HepG2 (cell line): ENCODE measurements around the gene INPP5K. TPM values are rescaled to one million over a fixed set of nuclear protein-coding genes. Genes with fewer than 3 reads are reported as not detected.

ENCODE experiments used
- CENPT ChIP-seq: sonication (generic); formaldehyde crosslinking; IDR thresholded peaks from 2 replicates; pipeline ENCODE4 v1.8.0; 2022; ENCODE audit warnings: low read depth, mild to moderate bottlenecking, moderate library complexity, missing genetic modification reagents
- DMAP1 ChIP-seq: IDR thresholded peaks from 2 replicates; pipeline ENCODE4 v1.6.1; 2016
- NR2C2 ChIP-seq: sonication (generic); formaldehyde crosslinking; IDR thresholded peaks from 2 replicates; pipeline ENCODE4 v1.4.0; 2020; ENCODE audit warnings: missing genetic modification reagents, mild to moderate bottlenecking, moderate library complexity, borderline replicate concordance
- PRDM15 ChIP-seq: sonication (generic); formaldehyde crosslinking; IDR thresholded peaks from 2 replicates; pipeline ENCODE4 v1.4.0; 2020; ENCODE audit warnings: missing genetic modification reagents
- REST ChIP-seq, 2 experiments: IDR thresholded peaks; 2 replicates each; pipeline ENCODE4 v1.6.1; 2011 to 2012; ENCODE audit warnings: low read length in 2 of 2, borderline replicate concordance in 1 of 2, low read depth in 1 of 2, mild to moderate bottlenecking in 1 of 2, moderate library complexity in 1 of 2
- RFX5 ChIP-seq: IDR thresholded peaks from 2 replicates; pipeline ENCODE4 v1.6.1; 2011; ENCODE audit warnings: low read depth, low read length, improper control_type of control experiment
- SMARCC2 ChIP-seq: fragments of 450-650 bp; IDR thresholded peaks from 2 replicates; pipeline ENCODE4 v1.6.1; 2017; ENCODE audit warnings: antibody characterized with exemption, mild to moderate bottlenecking
- SPEN ChIP-seq: sonication (generic); formaldehyde crosslinking; IDR thresholded peaks from 2 replicates; pipeline ENCODE4 v1.5.1; 2020; ENCODE audit warnings: low read depth, mild to moderate bottlenecking, missing genetic modification reagents
- TEAD3 ChIP-seq: optimal IDR thresholded peaks from 2 replicates; pipeline ENCODE3; 2016; ENCODE audit warnings: borderline replicate concordance
- USF2 ChIP-seq, 2 experiments: sonication (generic) in 1 of 2; formaldehyde crosslinking in 1 of 2; IDR thresholded peaks; 2 replicates each; pipeline versions ENCODE4 v1.5.1 to v1.6.1; 2011 to 2020; ENCODE audit warnings: borderline replicate concordance in 1 of 2, low read depth in 1 of 2, low read length in 1 of 2, mild to moderate bottlenecking in 1 of 2, missing genetic modification reagents in 1 of 2, moderate library complexity in 1 of 2
- ZNF335 ChIP-seq: sonication (generic); formaldehyde crosslinking; IDR thresholded peaks from 2 replicates; pipeline ENCODE4 v1.4.0; 2020; ENCODE audit warnings: missing genetic modification reagents
- ZNF616 ChIP-seq: sonication (generic); formaldehyde crosslinking; IDR thresholded peaks from 2 replicates; pipeline ENCODE4 v1.5.0; 2020; ENCODE audit warnings: low read depth, mild to moderate bottlenecking, missing genetic modification reagents
- polyA plus RNA-seq, 8 experiments: library from polyadenylated mRNA; depleted of rRNA in 3 of 8; stranded (reverse) in 7 of 8; unstranded in 1 of 8; fragments of >200 nt; fragmentation: Illumina TruSeq in 4 of 8; extraction: Trizol in 4 of 8; gene quantifications; 2 replicates each; pipeline versions ENCODE4 v1.2.1 to v1.2.3, GENCODE V29; 2011 to 2016; ENCODE audit warnings: low read depth in 4 of 8, missing spikeins in 1 of 8, mixed read lengths in 1 of 8; ENCODE audit not compliant: insufficient read depth in 1 of 8
- total RNA-seq, 5 experiments: library from RNA; depleted of rRNA; stranded (reverse); fragments of >200 nt; fragmentation: Illumina TruSeq; extraction: Trizol; gene quantifications; 2 replicates each; pipeline ENCODE4 v1.2.3, GENCODE V29; 2016; ENCODE audit warnings: low read depth in 1 of 5
- TF ChIP-seq, protein P1 (sequence below): sonication (generic); formaldehyde crosslinking; IDR thresholded peaks from 2 replicates; pipeline ENCODE4 v1.4.0; 2020; ENCODE audit warnings: mild to moderate bottlenecking, missing genetic modification reagents
- TF ChIP-seq, protein P2 (sequence below): sonication (generic); formaldehyde crosslinking; IDR thresholded peaks from 2 replicates; pipeline ENCODE4 v1.5.1; 2020; ENCODE audit warnings: mild to moderate bottlenecking, missing genetic modification reagents, moderate library complexity

Gene INPP5K
- total and polyA plus RNA-seq, 2 of the 13 experiments (the other 11 are each of a cell fraction or from before 2014, with no cell fraction given), result 4.8 to 9.6 TPM

DNA sequence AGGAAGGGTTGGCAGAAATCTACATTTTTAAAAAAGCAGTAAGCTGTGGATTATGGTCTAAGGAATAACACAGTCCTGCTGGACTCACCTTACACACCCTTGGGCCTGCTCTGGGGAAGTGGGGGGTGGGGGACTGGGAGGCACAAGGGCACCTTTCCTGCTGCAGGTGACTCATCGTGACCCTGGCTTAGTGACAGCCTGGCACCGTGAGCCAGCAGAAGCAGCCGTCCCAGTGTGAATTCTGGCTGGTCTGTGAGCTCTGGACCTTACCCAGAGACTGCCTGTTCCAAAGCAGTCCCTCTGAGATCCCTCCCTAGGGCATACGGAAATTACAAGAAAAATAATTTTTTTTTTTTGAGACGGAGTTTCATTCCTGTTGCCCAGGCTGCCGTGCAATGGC is 56.2 kb downstream of the INPP5K start (continued):
- TF ChIP-seq REST (IDR thresholded peaks at IDR 0.05; ENCODE audit: borderline replicate concordance in 1 of 2, low read depth in 1 of 2, low read length in 2 of 2), result no peak
- no peak for TF ChIP-seq DMAP1 (CRISPR knock-in tag)
- no peak for TF ChIP-seq RFX5
- TF ChIP-seq SPEN, result no peak
- TF ChIP-seq CENPT, result no peak
- no peak for TF ChIP-seq TEAD3 (CRISPR knock-in tag)
- no peak for TF ChIP-seq ZNF616 (CRISPR knock-in tag)
- no peak for TF ChIP-seq NR2C2 (CRISPR knock-in tag)
- no peak for TF ChIP-seq ZNF335
- TF ChIP-seq, protein P1, sequence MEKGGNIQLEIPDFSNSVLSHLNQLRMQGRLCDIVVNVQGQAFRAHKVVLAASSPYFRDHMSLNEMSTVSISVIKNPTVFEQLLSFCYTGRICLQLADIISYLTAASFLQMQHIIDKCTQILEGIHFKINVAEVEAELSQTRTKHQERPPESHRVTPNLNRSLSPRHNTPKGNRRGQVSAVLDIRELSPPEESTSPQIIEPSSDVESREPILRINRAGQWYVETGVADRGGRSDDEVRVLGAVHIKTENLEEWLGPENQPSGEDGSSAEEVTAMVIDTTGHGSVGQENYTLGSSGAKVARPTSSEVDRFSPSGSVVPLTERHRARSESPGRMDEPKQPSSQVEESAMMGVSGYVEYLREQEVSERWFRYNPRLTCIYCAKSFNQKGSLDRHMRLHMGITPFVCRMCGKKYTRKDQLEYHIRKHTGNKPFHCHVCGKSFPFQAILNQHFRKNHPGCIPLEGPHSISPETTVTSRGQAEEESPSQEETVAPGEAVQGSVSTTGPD (CRISPR knock-in tag), result no peak
- TF ChIP-seq, protein P2, sequence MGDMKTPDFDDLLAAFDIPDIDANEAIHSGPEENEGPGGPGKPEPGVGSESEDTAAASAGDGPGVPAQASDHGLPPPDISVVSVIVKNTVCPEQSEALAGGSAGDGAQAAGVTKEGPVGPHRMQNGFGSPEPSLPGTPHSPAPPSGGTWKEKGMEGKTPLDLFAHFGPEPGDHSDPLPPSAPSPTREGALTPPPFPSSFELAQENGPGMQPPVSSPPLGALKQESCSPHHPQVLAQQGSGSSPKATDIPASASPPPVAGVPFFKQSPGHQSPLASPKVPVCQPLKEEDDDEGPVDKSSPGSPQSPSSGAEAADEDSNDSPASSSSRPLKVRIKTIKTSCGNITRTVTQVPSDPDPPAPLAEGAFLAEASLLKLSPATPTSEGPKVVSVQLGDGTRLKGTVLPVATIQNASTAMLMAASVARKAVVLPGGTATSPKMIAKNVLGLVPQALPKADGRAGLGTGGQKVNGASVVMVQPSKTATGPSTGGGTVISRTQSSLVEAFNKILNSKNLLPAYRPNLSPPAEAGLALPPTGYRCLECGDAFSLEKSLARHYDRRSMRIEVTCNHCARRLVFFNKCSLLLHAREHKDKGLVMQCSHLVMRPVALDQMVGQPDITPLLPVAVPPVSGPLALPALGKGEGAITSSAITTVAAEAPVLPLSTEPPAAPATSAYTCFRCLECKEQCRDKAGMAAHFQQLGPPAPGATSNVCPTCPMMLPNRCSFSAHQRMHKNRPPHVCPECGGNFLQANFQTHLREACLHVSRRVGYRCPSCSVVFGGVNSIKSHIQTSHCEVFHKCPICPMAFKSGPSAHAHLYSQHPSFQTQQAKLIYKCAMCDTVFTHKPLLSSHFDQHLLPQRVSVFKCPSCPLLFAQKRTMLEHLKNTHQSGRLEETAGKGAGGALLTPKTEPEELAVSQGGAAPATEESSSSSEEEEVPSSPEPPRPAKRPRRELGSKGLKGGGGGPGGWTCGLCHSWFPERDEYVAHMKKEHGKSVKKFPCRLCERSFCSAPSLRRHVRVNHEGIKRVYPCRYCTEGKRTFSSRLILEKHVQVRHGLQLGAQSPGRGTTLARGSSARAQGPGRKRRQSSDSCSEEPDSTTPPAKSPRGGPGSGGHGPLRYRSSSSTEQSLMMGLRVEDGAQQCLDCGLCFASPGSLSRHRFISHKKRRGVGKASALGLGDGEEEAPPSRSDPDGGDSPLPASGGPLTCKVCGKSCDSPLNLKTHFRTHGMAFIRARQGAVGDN (CRISPR knock-in tag), result peak; percentile 47
- TF ChIP-seq USF2 (IDR thresholded peaks at IDR 0.05; ENCODE audit: low read depth, low read length), result no peak
- no peak for TF ChIP-seq USF2 (CRISPR knock-in tag; IDR thresholded peaks at IDR 0.05; ENCODE audit: borderline replicate concordance)
- no peak for TF ChIP-seq SMARCC2
- TF ChIP-seq PRDM15, result no peak
